ENCODE data around the gene ACSL5.

GRCh38 chr10:112390125-112390703 is 16.3 kb downstream of the ACSL5 start:
- TF ChIP-seq CTCF (conservative IDR thresholded peaks at IDR 0.05) = no peak
- TF ChIP-seq ZFX (IDR thresholded peaks at IDR 0.05) = no peak
